Kidney glomerular epithelial cell (primary cell): Measurements from ENCODE around the gene RNH1.

ENCODE experiments used
- DNase-seq: peaks from one replicate; lab custom pipeline; 2025; lab: John Stamatoyannopoulos, UW

Gene RNH1

DNA sequence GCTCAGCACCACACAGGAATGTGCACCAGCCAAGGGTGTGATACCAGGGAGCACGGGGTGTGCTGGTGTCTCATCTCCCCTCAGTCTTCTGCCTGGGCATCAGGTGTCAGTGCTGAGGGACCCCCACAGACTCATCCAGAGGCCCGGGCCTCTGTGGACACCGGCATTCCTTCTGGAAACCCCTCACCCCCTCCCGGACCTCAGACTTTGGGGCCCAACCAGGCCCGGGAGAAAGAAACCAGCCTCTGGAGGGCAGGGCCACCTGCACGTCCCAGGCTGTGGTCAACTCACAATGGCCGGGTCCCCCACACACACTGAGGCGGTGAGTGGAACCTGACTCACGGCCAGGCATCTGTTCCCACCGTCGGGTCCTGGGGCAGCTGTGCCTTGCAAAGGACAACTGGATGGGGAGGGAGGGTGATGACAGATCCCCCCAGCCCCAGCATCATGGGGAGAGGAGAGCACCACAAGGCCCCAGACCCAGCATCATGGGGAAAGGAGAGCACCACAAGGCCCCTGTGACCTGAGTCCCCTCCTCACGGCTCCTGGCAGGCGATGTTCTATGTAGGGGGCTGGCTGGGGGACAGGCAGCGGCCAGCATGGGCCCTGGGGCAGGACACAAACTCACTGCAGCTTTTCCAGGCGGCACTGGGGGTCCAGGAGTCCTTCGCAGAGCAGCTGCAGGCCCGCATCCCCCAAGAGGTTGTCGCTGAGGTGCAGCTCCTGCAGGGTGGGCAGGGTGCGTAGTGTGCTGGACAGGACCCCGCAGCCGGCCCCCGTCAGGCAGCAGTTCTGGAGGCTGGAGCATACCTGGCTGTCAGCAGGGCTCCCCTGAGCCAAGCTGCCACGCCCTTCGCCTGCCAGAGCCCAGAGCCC is 7.6 kb downstream of the RNH1 start:
- no peak for DNase-seq

DNA sequence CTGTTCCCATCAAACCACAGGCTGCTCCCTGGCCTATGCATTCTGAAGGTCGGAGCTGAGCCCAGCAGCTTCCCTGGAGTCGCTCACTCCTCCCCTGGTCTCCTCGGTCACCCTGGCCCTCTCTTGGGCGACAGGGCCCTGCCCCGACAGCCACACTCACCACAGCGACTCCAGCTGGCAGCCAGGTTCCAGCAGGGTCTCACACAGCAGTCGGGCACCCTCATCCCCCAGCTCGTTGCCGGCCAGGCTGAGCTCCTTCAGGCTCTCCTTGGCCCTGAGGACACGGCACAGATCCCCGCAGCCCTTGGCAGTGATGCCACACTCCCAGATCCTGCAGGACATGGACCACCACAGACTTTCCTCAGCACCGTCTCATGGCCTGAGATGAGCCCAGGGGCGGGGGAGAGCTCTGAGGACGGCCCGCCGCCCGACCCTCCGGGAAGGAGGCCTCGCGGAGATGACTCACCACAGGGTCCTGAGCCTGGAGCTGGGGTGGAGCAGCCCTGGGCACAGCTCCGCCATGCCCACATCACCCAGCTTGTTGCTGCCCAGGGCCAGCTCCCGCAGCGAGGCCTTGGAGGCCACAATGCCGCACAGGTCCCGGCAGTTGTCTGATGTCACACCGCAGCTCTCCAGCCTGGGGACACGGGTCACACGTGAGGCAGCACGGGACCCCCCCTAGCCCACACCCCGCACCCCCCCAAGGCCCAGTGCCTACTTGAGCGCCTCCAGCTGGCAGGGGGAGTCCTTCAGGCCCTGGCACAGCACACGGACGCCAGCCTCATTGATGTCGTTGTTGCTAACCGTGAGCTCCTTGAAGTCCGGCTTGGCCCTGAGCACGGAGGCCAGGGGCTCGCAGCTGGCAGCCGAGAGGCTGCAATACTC is 8.5 kb downstream of the RNH1 start:
- no peak for DNase-seq

DNA sequence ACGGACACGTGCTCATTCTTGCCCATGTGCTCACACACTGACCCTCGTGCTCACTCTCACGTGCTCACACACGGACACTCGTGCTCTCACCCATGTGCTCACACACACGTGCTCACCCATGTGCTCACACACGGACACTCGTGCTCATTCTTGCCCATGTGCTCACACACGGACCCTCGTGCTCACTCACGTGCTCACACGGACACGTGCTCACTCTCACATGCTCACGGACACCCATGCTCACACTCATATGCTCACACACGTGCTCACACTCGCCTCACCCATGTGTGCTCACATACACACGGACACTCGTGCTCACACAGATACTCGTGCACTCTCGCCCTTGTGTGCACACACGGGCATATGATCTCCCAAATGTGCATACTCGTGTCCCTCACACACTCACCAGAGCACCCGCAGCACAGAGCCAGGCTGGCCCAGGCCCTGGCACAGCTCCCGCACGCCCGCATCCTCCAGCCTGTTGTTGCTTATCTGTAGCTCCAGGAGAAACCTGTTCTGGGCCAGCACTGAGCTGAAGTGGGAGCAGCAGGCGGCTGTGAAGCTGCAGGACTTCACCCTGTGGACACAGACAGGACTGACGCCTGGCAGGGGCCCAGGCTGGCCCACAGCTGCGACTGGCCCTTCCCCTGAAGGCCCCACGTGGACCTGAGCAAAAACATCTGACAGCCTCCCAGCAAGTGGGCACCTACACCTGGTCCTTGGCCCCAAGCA is 9.3 kb downstream of the RNH1 start:
- no peak for DNase-seq

DNA sequence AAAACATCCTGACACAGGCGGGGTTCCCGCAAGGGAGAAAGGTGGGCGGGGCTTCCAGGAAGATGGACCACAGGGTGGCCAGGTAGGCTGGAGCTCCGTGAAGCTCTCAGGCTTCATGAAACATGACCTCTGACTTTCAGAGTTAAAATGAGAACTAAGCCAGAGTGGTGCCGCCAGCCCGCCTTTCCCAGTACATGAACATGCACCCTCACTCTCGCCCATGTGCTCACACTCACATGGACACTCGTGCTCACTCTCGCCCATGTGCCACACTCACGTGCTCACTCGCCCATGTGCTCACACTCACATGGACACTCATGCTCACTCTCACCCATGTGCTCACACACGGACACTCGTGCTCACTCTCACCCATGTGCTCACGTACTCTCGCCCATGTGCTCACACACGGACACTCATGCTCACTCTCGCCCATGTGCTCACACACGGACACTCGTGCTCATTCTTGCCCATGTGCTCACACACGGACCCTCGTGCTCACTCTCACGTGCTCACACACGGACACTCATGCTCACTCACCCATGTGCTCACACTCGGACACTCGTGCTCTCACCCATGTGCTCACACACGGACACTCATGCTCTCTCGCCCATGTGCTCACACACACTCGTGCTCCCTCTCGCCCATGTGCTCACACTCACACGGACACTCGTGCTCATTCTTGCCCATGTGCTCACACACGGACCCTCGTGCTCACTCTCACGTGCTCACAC is 10.0 kb downstream of the RNH1 start:
- no peak for DNase-seq

DNA sequence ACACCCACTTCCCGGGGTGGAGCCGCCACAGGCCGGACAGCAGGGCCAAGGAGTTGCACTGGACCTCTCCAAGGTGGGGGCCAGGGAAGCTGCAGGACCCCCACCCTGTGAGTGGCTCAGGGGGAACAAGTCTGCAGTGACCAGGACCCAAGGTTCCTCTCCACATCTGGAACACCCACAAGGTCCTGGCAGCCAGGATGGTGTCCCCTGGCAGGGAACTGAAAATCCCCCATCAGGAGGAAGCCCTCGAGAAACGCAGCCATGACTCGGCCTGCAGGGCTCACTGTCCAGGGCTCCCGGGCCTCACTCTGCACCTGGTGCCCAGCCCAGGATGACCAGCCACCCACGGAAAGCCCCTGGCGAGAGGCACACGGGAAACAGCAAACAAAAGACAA is 11.5 kb downstream of the RNH1 start:
- no peak for DNase-seq

DNA sequence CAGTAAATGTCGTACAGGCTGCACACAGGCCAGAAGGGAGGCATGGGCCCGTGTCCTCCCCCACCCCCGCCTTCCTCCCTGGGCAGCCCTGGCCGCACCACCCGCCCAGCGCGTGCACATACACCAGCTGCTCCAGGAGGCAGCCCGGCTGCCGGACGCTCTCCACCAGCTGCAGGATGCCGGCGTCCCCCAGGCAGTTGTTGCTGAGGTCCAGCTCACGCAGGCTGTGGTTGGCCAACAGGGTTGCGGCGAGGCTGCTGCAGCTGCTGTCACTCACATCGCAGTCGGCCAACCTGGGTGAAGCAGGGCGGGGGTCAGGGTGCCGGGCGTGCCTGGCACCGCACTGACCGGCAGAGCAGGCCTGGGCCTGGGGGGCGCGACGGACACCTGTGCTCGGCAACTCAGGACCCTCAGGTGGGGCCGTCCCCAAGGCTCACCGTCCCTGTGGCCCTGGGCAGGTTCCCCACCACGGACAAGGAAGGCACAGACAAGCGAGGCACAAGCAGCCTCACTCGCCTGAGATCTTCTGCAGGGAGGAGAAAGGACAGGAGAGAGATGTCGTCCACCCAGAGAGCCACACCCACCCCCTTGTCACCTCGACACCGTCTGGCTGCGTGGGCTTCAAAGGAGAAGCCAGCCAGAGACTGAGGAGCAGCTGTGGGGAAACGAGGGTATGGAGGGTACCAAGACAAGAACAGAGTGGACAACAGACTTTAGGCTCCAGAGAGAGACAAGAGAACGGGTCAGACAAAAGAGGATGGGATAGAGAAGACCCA is 12.1 kb downstream of the RNH1 start:
- DNase-seq, result no peak

DNA sequence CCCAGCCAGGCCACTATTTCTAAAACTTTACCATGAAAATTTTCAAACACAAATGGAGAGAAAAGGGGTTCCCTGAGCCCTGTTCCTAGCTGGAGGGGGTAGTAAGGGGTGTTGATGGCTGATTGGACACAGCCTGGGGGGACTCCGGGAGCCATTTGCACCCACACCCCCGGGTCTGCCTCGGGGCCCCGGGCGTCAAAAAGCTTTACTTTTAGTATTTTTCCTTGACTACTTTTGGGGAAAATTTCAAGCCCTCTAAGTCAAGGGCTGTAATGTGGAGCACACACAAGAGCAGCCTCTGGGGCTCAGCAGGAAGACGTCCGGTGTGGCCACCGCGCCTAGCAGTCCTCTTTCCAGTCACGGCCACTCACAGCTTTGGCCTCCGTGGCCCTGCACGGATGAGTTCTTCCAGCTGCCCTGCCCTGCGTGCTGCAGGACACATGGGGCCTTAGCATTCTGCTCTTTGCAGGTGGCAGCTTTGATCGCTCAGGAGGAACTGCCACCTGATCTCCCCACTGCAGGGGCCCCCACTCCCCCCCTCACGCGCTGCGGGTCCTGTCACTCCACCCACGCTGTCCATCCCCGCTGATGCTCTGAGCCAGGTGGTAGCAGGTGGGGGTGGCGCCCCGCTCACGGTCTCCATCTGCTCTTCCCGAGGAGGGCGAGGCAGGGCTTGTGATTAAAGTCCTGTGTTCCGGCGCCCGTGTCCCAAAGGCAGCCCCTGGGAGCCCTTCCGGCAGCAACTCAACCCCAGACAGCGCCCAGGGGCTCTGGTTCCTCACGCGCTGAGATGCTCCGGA is 14.4 kb downstream of the RNH1 start:
- no peak for DNase-seq

DNA sequence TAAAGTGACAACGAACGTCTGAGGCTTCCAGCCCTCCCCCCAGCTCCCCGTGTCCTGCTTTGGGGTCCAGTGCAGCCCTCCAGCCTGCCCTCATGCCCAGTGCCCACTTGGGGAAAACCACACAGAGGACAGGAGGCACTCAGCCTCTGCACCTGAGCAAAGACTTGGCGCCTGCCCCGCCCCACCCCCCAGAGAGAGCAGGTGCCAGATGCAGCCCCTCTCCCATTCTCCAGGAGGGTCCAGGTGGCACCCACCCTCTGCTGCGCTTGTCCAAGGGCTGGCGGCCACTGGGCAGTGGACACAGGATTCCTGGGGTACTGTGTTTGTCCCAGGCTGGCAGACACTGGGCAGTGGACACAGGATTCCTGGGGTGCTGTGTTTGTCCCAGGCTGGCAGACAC is 15.7 kb downstream of the RNH1 start:
- DNase-seq, result no peak

DNA sequence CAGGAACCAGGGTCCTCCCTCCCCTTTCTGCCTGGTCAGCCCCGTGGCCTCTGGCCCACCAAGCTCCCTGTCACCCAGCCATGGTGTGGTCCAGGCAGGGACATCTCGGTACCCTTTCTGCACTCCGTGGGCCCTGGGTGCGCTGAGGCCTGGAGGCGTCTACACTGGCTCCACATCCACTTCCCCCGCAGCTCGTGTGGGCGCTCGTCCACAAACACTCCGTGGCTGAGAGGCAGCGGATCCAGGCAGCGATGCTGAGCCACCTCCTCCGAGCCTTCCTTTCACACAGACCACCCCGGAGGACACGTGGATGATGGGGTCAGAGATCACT is 16.1 kb downstream of the RNH1 start:
- no peak for DNase-seq

DNA sequence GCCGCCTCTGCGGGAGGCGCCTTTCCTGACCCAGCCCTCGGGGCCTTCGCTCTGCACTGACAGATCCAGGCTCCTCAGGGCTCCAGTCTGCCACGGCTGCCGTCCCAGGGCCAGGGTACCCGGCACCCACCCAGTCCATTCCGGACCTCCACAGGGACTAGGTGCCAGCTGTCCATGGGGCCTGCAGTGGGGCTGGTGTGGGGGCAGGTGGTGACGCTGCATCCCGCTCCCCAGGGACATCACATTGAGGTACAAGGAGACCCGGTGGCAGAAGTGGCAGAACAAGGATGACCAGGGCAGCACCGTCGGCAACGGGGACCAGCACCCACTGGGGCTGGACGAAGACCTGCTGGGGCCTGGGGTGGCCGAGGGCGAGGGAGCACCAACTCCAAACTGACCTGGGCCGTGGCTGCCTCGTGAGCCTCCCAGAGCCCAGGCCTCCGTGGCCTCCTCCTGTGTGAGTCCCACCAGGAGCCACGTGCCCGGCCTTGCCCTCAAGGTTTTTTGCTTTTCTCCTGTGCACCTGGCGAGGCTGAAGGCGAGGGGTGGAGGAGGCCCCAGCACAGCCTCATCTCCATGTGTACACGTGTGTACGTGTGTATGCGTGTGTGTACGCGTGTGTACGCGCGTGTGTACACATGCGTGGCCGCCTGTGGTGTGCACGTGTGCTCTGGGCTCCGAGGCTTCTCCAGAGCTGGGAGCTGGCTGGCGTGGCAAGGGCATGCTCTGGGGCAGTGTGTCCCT is 16.7 kb downstream of the RNH1 start:
- DNase-seq, result no peak

DNA sequence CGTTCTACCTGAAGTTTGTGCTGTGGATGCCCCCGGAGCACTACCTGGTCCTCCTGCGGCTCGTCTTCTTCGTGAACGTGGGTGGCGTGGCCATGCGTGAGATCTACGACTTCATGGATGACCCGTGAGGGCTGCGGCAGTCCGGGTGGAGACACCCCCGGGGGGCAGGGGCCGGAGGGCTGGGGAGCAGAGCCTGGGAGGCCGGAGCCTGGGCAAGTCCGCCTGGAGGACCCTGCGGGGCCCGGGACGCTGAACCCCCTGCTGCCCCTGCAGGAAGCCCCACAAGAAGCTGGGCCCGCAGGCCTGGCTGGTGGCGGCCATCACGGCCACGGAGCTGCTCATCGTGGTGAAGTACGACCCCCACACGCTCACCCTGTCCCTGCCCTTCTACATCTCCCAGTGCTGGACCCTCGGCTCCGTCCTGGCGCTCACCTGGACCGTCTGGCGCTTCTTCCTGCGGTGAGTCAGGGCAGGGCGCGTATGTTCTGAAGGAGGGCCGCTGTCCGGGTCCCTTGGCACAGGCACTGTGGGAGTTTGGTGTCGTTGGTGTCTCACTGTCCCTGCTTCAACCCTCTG is 17.3 kb downstream of the RNH1 start:
- DNase-seq, result no peak

DNA sequence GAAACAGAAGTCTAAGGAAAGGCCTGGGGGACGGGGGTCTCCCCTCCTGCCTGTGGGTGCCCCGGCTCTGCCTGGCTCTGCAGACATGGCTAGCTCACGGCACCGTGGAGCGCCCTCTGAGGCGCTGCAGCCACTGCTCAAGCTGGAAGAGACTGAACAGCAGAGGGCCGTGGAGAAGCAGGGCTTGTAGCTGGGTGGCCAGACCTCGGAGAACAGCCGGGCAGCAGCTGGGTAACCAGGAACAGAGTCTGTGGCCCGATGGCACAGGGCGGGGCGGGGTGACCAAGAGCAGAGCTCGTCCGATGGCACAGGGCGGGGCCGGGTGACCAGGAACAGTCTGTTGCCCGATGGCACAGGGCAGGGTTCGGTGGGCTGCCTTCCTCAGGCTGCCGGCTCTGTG is 18.1 kb downstream of the RNH1 start:
- DNase-seq, result no peak

DNA sequence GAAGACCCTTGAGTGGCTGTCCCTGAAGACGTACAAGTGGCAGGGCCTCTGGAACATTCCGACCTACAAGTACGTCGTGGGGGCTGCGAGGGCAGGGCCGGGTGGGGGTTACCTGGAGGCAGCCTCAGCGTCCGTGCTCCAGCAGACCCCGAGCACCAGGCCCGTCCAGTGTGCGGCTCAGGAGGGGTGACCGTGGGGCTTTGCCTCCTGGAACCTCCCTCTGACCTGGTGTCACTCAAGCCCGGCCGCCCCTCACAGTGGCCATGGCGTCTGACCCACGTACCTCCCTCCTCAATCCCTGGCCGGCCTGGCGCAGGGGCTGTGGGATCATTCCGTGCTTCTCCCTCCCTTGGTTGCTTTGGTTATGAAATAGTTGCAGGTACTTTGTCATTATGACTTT is 18.5 kb downstream of the RNH1 start:
- DNase-seq, result no peak

DNA sequence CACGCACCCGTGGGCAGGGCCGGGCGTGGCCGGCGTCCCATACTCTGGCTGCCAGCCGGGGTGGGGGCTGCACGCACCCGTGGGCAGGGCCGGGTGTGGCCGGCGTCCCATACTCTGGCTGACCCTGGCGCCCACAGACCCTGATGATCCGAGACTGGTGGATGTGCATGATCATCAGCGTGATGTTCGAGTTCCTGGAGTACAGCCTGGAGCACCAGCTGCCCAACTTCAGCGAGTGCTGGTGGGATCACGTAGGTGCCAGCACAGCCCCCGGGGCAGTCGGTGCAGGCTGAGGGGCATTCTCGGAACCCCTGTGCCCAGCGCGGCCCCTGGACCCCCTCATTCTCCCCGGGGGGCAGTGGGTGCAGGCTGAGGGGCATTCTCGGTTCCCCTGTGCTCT is 19.0 kb downstream of the RNH1 start:
- no peak for DNase-seq

DNA sequence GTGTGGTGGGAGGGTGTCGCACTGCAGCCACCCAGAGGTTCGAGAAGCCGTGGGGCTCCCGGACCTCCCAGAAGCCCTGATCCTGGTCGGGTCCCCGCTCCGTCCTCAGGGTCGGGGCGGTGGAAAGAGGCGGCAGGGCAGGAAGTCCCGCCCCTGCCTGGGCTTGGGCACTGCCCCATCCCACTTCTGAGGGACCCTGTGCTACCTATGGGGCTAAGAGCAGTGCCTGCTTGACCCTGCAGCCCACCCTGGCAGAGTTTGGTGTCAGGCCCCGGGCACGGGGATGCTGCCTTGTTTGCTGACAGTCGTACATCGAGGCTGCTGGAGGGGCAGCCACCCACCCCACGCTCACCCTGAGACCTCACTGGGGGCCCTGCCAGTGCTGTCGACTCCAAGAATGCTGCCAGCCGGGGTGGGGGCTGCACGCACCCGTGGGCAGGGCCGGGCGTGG is 19.4 kb downstream of the RNH1 start:
- DNase-seq, result no peak

DNA sequence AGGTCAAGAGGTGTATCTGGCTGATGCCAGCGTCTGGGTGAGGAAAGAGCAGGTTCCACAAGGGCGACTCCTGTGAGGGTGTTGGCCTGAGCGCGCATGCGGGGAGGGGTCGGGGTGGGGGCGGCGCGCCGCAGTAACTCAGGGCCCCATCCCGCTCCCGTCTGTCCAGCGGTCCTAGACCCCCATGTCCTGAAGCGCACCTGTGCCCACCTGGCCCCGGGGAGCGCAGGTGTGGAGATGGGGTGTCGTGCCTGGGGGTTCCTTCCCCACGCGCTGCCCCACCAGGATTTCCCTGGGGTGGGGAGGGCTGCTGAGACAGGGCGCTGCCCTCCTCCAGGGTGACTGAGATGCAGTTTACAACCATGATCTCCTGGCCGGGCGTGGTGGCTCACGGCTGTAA is 20.9 kb downstream of the RNH1 start:
- DNase-seq, result no peak

DNA sequence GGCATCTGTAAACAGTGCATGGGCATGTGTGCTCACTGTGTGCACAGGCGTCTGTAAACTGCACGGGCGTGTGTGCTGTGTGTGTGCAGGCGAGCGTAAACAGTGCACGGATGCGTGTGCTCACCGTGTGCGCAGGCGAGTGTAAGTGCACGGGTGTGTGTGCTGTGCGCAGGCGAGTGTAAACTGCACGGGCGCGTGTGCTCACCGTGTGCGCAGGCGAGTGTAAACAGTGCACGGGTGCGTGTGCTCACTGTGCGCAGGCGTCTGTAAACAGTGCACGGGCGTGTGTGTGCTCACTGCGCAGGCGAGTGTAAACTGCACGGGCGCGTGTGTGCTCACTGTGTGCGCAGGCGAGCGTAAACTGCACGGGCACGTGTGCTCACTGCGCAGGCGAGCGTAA is 22.4 kb downstream of the RNH1 start:
- DNase-seq, result no peak

DNA sequence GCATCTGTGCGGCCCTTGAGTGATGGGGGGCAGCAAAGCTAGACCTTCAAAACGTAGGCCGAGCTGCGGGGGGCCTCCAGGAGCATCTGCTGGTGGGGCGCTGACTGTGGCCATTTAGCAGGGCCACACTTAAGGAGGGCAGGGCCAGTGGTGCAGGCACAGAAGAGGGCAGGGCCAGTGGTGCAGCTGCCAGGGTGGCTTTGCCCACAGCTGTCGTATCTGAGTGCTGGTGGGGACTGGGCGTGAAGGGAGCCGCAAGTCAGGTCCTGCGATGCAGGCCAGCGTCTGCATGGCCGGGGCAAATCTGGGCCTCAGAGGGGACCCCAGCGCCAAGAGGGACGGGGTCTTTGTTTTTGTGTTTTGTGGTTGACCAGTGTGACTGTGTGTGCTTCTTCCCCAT is 27.7 kb downstream of the RNH1 start:
- DNase-seq, result no peak

DNA sequence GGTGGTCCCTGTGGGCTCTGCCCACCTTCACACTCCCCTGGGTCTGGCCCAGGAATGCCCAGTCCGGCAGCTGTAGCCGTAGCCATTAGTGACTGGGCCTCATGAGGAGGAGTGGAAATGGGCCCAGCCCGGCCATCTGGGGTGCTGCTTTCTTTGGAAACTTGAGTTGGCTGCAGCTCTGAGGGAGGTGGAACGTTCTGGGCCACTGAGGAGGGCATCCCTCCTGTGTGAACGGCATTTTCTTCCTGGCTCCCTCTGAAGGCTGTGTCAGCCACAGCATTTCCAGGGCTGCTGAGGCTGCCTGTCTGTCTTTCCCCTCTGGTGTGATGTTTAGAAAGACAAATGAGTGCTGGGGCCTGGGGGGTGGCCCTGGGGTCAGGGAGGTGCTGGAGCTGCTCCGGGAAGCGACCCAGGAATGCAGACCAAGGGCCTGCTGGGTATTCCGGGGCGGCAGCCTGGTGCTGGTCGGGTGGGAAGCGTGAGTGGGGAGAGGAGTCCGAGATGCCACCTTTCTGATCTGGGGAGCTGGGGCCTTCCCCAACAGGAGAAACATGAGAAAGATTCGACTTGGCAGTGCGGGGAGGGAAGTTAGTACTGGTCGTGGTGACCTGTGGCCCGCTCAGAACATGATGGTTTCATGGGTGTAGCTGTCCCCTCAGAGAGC is 29.9 kb downstream of the RNH1 start:
- peak; percentile 10 for DNase-seq
